GM23338 (cell line): ENCODE measurements around the gene WDR37. TPM values are rescaled to one million over a fixed set of nuclear protein-coding genes. Genes with fewer than 3 reads are reported as not detected.

Source experiments
- ATAC-seq: fragments of 200-7000 bp; cut with Tn5 transposase; 3 replicates; pipeline ENCODE4 v1.9.1; 2020
- DNase-seq: peaks from one replicate; pipeline ENCODE4 v3.0.0-alpha.2; 2015; ENCODE audit warnings: low spot score
- H2AFZ ChIP-seq: fragments of 200-600 bp; sonication (generic); 2 replicates; pipeline ENCODE4 v1.8.0; 2016; ENCODE audit warnings: antibody characterized with exemption, mild to moderate bottlenecking, moderate library complexity
- H3F3A ChIP-seq: fragments of 200-600 bp; sonication (generic); replicated peaks from 2 replicates; pipeline ENCODE4 v1.8.0; 2017; ENCODE audit warnings: antibody characterized with exemption, mixed run types, low read depth
- H3K27ac ChIP-seq: fragments of 200-600 bp; sonication (generic); 2 replicates; pipeline ENCODE4 v1.6.1; 2016; ENCODE audit warnings: low read depth
- H3K27me3 ChIP-seq: fragments of 200-600 bp; sonication (generic); 2 replicates; pipeline ENCODE4 v1.8.0; 2016; ENCODE audit warnings: mild to moderate bottlenecking, mixed run types, moderate library complexity; ENCODE audit not compliant: insufficient read depth
- H3K36me3 ChIP-seq: fragments of 200-600 bp; sonication (generic); 2 replicates; pipeline ENCODE4 v1.8.0; 2016; ENCODE audit warnings: mild to moderate bottlenecking; ENCODE audit not compliant: insufficient read depth
- H3K4me1 ChIP-seq: fragments of 200-600 bp; sonication (generic); 2 replicates; pipeline ENCODE4 v1.8.0; 2016; ENCODE audit warnings: mild to moderate bottlenecking, moderate library complexity; ENCODE audit not compliant: insufficient read depth
- H3K4me2 ChIP-seq: fragments of 200-600 bp; sonication (generic); 2 replicates; pipeline ENCODE4 v1.7.1; 2017; ENCODE audit warnings: mixed run types
- H3K4me3 ChIP-seq: fragments of 200-600 bp; sonication (generic); 2 replicates; pipeline ENCODE4 v1.6.1; 2016; ENCODE audit warnings: mixed run types
- H3K79me2 ChIP-seq: fragments of 200-600 bp; sonication (generic); replicated peaks from 2 replicates; pipeline ENCODE4 v1.8.0; 2017; ENCODE audit warnings: mild to moderate bottlenecking; ENCODE audit not compliant: insufficient read depth
- H3K9me2 ChIP-seq: fragments of 200-600 bp; sonication (generic); 2 replicates; pipeline ENCODE4 v1.8.0; 2017; ENCODE audit not compliant: insufficient read depth
- H4K20me1 ChIP-seq: fragments of 200-600 bp; sonication (generic); replicated peaks from 2 replicates; pipeline ENCODE4 v1.8.0; 2017; ENCODE audit warnings: mild to moderate bottlenecking; ENCODE audit not compliant: insufficient read depth
- H3K27ac Mint-ChIP-seq: 2 replicates; pipeline ENCODE4 v1.8.0; 2020; ENCODE audit warnings: inconsistent platforms, mild to moderate bottlenecking, moderate library complexity, mixed read lengths
- H3K27me3 Mint-ChIP-seq: 3 replicates; pipeline ENCODE4 v1.8.0; 2022; ENCODE audit warnings: low read depth, mild to moderate bottlenecking, moderate library complexity, mixed read lengths, inconsistent platforms; ENCODE audit not compliant: insufficient read depth, poor library complexity
- H3K36me3 Mint-ChIP-seq: 3 replicates; pipeline ENCODE4 v1.8.0; 2021; ENCODE audit warnings: low read depth, mild to moderate bottlenecking, inconsistent platforms, moderate library complexity, mixed read lengths
- H3K4me1 Mint-ChIP-seq: 3 replicates; pipeline ENCODE4 v1.8.0; 2020; ENCODE audit warnings: mild to moderate bottlenecking, inconsistent platforms, mixed read lengths
- H3K4me3 Mint-ChIP-seq: 3 replicates; pipeline ENCODE4 v1.8.0; 2021; ENCODE audit warnings: moderate library complexity, mild to moderate bottlenecking, inconsistent platforms, mixed read lengths
- H3K9me3 Mint-ChIP-seq: 3 replicates; pipeline ENCODE4 v1.8.0; 2020; ENCODE audit warnings: moderate library complexity, mild to moderate bottlenecking, inconsistent platforms, mixed read lengths
- EZH2phosphoT487 ChIP-seq: fragments of 200-600 bp; sonication (generic); IDR thresholded peaks from one replicate; pipeline ENCODE4 v1.8.1; 2018; ENCODE audit warnings: antibody characterized with exemption; ENCODE audit not compliant: unreplicated experiment
- POLR2AphosphoS5 ChIP-seq: IDR thresholded peaks from 2 replicates; pipeline ENCODE4 v1.6.1; 2016; ENCODE audit warnings: antibody characterized with exemption, low read depth
- STAT1 ChIP-seq: IDR thresholded peaks from one replicate; pipeline ENCODE4 v1.6.1; 2016; ENCODE audit warnings: antibody characterized with exemption; ENCODE audit not compliant: unreplicated experiment
- ZNF114 ChIP-seq: fragments of 250-450 bp; sonication (Bioruptor Pico); IDR thresholded peaks from 2 replicates; pipeline ENCODE4 v1.5.0; 2020; ENCODE audit warnings: mild to moderate bottlenecking, moderate library complexity
- polyA plus RNA-seq: library from polyadenylated mRNA; unstranded; fragments of >200 nt; fragmentation: Nextera tagmentation; extraction: Ambion mirVana; gene quantifications from 2 replicates; pipeline ENCODE4 v1.2.1, GENCODE V29; 2016
- total RNA-seq: library from RNA; depleted of rRNA; stranded (reverse); fragments of >200 nt; shearing (Covaris generic); gene quantifications from 2 replicates; pipeline ENCODE4 v1.2.3, GENCODE V29; 2014; rRNA removed
- TF ChIP-seq, protein P1 (sequence below): IDR thresholded peaks from 2 replicates; pipeline ENCODE4 v1.6.1; 2016; ENCODE audit warnings: antibody characterized with exemption
- TF ChIP-seq, protein P2 (sequence below), 2 experiments: fragments of 200-600 bp in 1 of 2; sonication (generic) in 1 of 2; conservative IDR thresholded peaks; 2 replicates each; pipeline versions ENCODE4 v1.5.1 to v1.6.1; 2016 to 2017; ENCODE audit warnings: antibody characterized with exemption in 2 of 2, low read depth in 2 of 2, mild to moderate bottlenecking in 2 of 2, moderate library complexity in 1 of 2

Gene WDR37
- total and polyA plus RNA-seq, 2 experiments from 2014 or later, result 6.0 to 10.2 TPM

DNA sequence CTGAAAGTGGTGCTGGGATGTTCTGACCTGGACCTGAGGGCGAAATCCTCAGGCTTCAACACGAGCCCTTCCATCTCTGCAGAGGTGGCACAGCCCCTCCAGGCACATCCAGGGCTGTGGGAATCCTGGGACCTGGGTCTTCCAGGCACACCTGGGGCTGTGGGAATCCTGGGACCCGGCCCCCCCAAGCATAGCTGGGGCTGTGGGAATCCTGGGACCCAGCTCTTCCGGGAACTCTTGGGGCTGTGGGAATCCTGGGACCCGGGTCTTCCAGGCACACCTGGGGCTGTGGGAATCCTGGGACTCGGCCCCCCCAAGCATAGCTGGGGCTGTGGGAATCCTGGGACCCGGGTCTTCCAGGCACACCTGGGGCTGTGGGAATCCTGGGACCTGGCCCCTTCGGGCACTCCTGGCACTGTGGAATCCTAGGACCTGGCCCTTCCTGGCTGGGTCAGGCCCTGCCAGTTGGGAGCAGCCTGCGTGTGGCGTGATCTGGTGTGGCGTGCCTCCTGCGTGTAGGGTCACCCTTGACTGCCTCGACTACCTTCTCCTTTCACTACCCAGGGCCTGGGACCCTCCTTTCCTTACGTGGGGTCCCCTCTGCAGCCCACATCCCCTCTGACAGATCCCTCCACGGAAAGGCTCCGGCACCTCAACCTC, 124.0 kb downstream of the WDR37 start (continued):
- no peak for TF ChIP-seq POLR2AphosphoS5
- TF ChIP-seq EZH2phosphoT487, result no peak
- TF ChIP-seq, protein P1, sequence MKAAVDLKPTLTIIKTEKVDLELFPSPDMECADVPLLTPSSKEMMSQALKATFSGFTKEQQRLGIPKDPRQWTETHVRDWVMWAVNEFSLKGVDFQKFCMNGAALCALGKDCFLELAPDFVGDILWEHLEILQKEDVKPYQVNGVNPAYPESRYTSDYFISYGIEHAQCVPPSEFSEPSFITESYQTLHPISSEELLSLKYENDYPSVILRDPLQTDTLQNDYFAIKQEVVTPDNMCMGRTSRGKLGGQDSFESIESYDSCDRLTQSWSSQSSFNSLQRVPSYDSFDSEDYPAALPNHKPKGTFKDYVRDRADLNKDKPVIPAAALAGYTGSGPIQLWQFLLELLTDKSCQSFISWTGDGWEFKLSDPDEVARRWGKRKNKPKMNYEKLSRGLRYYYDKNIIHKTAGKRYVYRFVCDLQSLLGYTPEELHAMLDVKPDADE, result no peak
- TF ChIP-seq ZNF114 (CRISPR knock-in tag), result no peak
- TF ChIP-seq STAT1, result no peak

DNA sequence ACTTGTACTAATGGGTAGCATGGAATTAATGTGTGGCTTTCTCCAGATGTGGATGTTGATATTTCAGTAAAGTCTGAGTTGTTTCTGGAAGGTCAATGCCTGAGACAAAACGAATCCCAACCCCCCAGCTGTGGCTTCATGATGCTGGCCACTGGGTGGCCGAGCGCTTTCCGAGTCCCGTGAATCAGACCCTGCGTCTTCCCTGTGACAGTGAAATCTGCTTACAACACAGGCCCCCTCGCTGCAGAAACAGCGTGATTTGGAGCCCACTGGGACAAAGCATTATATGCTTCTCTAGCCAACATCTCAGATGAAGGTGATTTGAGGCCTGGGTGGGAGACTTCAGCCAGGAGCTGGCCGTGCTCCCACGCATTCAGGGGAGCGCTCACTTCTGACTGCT, 124.7 kb downstream of the WDR37 start:
- H3K4me3 Mint-ChIP-seq, result no peak overlapping the region
- H3K79me2 ChIP-seq, result no peaks in the 10 kb centered on the region
- H3K27ac Mint-ChIP-seq, result no peak overlapping the region
- H3K27me3 Mint-ChIP-seq, result peaks cover 15% of the 10 kb centered on the region
- no peaks in the 10 kb centered on the region for H3K9me3 Mint-ChIP-seq
- no peak overlapping the region for H3K27ac ChIP-seq
- H3K4me2 ChIP-seq, result no peak overlapping the region
- H3K4me1 ChIP-seq, result no peaks in the 10 kb centered on the region
- H3K27me3 ChIP-seq, result no peaks in the 10 kb centered on the region
- DNase-seq (peak; percentile 61), ATAC-seq (peak; percentile 64)
- no peaks in the 10 kb centered on the region for H3K36me3 ChIP-seq
- H3K4me1 Mint-ChIP-seq, result peaks cover 14% of the 10 kb centered on the region
- H3K9me2 ChIP-seq, result no peaks in the 10 kb centered on the region
- H3K4me3 ChIP-seq, result no peak overlapping the region
- H2AFZ ChIP-seq, result no peak overlapping the region
- TF ChIP-seq, protein P2, sequence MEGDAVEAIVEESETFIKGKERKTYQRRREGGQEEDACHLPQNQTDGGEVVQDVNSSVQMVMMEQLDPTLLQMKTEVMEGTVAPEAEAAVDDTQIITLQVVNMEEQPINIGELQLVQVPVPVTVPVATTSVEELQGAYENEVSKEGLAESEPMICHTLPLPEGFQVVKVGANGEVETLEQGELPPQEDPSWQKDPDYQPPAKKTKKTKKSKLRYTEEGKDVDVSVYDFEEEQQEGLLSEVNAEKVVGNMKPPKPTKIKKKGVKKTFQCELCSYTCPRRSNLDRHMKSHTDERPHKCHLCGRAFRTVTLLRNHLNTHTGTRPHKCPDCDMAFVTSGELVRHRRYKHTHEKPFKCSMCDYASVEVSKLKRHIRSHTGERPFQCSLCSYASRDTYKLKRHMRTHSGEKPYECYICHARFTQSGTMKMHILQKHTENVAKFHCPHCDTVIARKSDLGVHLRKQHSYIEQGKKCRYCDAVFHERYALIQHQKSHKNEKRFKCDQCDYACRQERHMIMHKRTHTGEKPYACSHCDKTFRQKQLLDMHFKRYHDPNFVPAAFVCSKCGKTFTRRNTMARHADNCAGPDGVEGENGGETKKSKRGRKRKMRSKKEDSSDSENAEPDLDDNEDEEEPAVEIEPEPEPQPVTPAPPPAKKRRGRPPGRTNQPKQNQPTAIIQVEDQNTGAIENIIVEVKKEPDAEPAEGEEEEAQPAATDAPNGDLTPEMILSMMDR (conservative IDR thresholded peaks at IDR 0.05; ENCODE audit: low read depth in 2 of 2), result peak; percentile 34 to 45; a peak in 3 of 4 replicates
- TF ChIP-seq ZNF114 (CRISPR knock-in tag), result no peak
- H4K20me1 ChIP-seq, result no peaks in the 10 kb centered on the region
- H3F3A ChIP-seq, result no peaks in the 10 kb centered on the region
- no peaks in the 10 kb centered on the region; the same call in 2 of the 3 replicates for H3K36me3 Mint-ChIP-seq

Other genes with a start within 250 kb of the WDR37 start
- 52.3 and 59.6 TPM in 2 replicates for gene LARP4B, start 124.7 kb upstream of the WDR37 start, total RNA-seq
- 14.6 and 18.3 TPM in 2 replicates for gene LARP4B, start 124.7 kb upstream of the WDR37 start, polyA plus RNA-seq
- gene GTPBP4, start 68.0 kb upstream of the WDR37 start, total RNA-seq, result 48.7 and 56.5 TPM in 2 replicates
- gene GTPBP4, start 68.0 kb upstream of the WDR37 start, polyA plus RNA-seq, result 51.2 and 62.6 TPM in 2 replicates
- not detected in 2 replicates for gene IDI2, start 30.5 kb upstream of the WDR37 start, total RNA-seq
- gene IDI2, start 30.5 kb upstream of the WDR37 start, polyA plus RNA-seq, result not detected in 2 replicates
- 147 and 154 TPM in 2 replicates for gene IDI1, start 7.3 kb upstream of the WDR37 start, total RNA-seq
- gene IDI1, start 7.3 kb upstream of the WDR37 start, polyA plus RNA-seq, result 99.0 and 119 TPM in 2 replicates